DOHH2 (cell line): ENCODE measurements around the gene CCDC91.

Experiments used
- H3F3A ChIP-seq: fragments of 200-600 bp; sonication (generic), shearing (Covaris generic); 2 replicates; pipeline ENCODE4 v1.6.0; 2016; ENCODE audit warnings: antibody characterized with exemption, mild to moderate bottlenecking; ENCODE audit not compliant: control insufficient read depth, insufficient read depth
- H3K27ac ChIP-seq: fragments of 200-600 bp; sonication (generic); 2 replicates; pipeline ENCODE4 v1.5.1; 2014; ENCODE audit warnings: low read depth, mild to moderate bottlenecking, low read length, moderate library complexity
- H3K27me3 ChIP-seq: fragments of 200-600 bp; sonication (generic); 2 replicates; pipeline ENCODE4 v1.6.1; 2014; ENCODE audit warnings: mild to moderate bottlenecking, low read length, mixed read lengths; ENCODE audit not compliant: control insufficient read depth
- H3K36me3 ChIP-seq: fragments of 200-600 bp; sonication (generic); 2 replicates; pipeline ENCODE4 v1.6.1; 2014; ENCODE audit warnings: mild to moderate bottlenecking, low read length, moderate library complexity, mixed read lengths; ENCODE audit not compliant: control insufficient read depth
- H3K4me1 ChIP-seq: fragments of 200-600 bp; sonication (generic); 2 replicates; pipeline ENCODE4 v1.6.1; 2014; ENCODE audit warnings: mild to moderate bottlenecking, low read length, mixed read lengths; ENCODE audit not compliant: control insufficient read depth
- H3K4me2 ChIP-seq: fragments of 200-600 bp; sonication (generic); 2 replicates; pipeline ENCODE4 v1.6.0; 2014; ENCODE audit warnings: mild to moderate bottlenecking, low read length, moderate library complexity
- H3K4me3 ChIP-seq: fragments of 200-600 bp; sonication (generic); 2 replicates; pipeline ENCODE4 v1.5.1; 2014; ENCODE audit warnings: mild to moderate bottlenecking, low read length, mixed read lengths
- H3K79me2 ChIP-seq: fragments of 200-600 bp; sonication (generic); 2 replicates; pipeline ENCODE4 v1.6.1; 2014; ENCODE audit warnings: mild to moderate bottlenecking, low read length, mixed read lengths; ENCODE audit not compliant: control insufficient read depth
- H3K9me2 ChIP-seq: fragments of 200-600 bp; sonication (generic); replicated peaks from 2 replicates; pipeline ENCODE4 v1.6.1; 2014; ENCODE audit warnings: mild to moderate bottlenecking, low read length, mixed read lengths; ENCODE audit not compliant: control insufficient read depth
- H3K9me3 ChIP-seq: fragments of 200-600 bp; sonication (generic); 2 replicates; pipeline ENCODE4 v1.6.1; 2014; ENCODE audit warnings: antibody characterized with exemption, low read length, mixed read lengths; ENCODE audit not compliant: control insufficient read depth, insufficient read depth
- H4K20me1 ChIP-seq: fragments of 200-600 bp; sonication (generic); 2 replicates; pipeline ENCODE4 v1.6.0; 2014; ENCODE audit warnings: low read depth, mild to moderate bottlenecking, antibody characterized with exemption, low read length, moderate library complexity; ENCODE audit not compliant: control insufficient read depth, insufficient read depth
- EZH2phosphoT487 ChIP-seq: fragments of 200-600 bp; sonication (generic); IDR thresholded peaks from 2 replicates; pipeline ENCODE4 v1.6.1; 2017; ENCODE audit warnings: borderline replicate concordance, mild to moderate bottlenecking, antibody characterized with exemption, low read length, moderate library complexity, mixed read lengths
- TF ChIP-seq, protein P1 (sequence below): fragments of 200-600 bp; sonication (generic); IDR thresholded peaks from one replicate; pipeline ENCODE4 v1.5.1; 2014; ENCODE audit warnings: antibody characterized with exemption, mild to moderate bottlenecking, low read depth, low read length; ENCODE audit not compliant: poor library complexity, severe bottlenecking

CCDC91 gene

DNA sequence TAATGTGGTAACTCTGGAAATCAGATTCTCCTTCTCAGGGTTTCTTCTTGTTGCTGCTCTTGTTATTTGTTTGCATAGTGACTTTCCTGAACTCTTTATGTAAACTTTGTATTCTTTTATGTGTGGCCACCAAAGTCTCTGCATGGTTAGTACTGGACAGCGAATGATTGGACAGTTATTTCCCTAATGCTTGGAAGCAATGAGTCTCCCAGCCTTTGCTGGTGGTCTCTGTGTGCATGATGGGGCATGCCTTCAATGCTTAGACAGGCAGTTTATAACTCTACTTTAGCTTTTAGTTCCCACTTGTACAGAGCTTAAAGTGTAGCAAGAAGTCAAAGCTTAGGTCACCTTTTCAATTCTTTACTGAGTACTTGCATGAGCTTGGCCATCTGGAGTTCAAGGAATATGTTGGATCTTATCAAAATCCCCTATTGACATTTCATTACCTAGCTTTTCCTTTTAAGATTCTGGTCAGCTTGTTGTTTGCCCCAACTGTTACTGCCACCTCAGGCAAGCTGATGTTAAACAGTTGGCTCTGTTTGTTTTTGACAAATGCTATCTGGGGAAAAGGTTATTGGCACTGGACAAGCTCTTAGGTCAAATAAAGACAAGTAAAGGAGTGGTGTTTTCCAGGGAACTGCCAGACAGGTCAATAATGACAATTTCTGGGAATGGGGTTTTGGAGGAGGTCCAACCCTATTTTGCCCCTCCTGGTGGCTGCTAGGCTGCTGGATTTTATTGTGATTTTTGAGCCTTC lies 12.3 kb downstream of the CCDC91 start:
- Histone ChIP-seq H3K27me3 (no peaks in the 10 kb centered on the region), H3K79me2 (peaks cover 43% of the 10 kb centered on the region), H3K4me1 (no peaks in the 10 kb centered on the region), H3K9me3 (0 out of 2 replicates have a peak, but pooled peaks cover 3% of the 10 kb centered on the region), H3F3A (no peaks in the 10 kb centered on the region), H3K4me3 (no peak overlapping the region), H3K4me2 (no peak overlapping the region), H4K20me1 (no peaks in the 10 kb centered on the region), H3K9me2 (no peaks in the 10 kb centered on the region), H3K27ac (no peak overlapping the region), H3K36me3 (no peaks in the 10 kb centered on the region)
- TF ChIP-seq EZH2phosphoT487, result no peak
- TF ChIP-seq, protein P1, sequence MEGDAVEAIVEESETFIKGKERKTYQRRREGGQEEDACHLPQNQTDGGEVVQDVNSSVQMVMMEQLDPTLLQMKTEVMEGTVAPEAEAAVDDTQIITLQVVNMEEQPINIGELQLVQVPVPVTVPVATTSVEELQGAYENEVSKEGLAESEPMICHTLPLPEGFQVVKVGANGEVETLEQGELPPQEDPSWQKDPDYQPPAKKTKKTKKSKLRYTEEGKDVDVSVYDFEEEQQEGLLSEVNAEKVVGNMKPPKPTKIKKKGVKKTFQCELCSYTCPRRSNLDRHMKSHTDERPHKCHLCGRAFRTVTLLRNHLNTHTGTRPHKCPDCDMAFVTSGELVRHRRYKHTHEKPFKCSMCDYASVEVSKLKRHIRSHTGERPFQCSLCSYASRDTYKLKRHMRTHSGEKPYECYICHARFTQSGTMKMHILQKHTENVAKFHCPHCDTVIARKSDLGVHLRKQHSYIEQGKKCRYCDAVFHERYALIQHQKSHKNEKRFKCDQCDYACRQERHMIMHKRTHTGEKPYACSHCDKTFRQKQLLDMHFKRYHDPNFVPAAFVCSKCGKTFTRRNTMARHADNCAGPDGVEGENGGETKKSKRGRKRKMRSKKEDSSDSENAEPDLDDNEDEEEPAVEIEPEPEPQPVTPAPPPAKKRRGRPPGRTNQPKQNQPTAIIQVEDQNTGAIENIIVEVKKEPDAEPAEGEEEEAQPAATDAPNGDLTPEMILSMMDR, result no peak

DNA sequence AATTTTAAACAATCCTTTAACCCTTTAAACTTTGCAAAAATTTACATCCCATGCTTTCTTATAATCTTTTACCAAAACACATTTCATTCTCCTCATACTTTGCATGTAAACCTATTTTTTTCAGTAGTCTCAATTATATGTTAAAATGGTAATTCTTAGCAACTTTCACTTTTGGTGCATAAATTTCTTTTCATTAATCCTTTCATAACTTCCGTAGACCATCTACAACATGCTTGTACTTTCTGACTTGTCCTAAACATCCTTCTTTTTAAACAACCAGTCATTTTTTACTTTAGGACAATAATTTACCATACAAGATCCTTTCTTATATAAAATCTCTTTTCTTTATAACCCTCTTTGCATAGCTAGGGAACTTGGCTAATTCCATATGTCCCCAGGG lies 19.5 kb downstream of the CCDC91 start:
- Histone ChIP-seq H3K9me3 (no peaks in the 10 kb centered on the region), H3K4me2 (no peak overlapping the region), H3K4me3 (no peak overlapping the region), H3K4me1 (no peaks in the 10 kb centered on the region), H3K79me2 (peaks cover 16% of the 10 kb centered on the region), H3K36me3 (peaks cover 16% of the 10 kb centered on the region), H4K20me1 (no peaks in the 10 kb centered on the region), H3K27me3 (no peaks in the 10 kb centered on the region), H3F3A (no peaks in the 10 kb centered on the region), H3K27ac (no peak overlapping the region), H3K9me2 (no peaks in the 10 kb centered on the region)
- TF ChIP-seq, protein P1, result no peak

DNA sequence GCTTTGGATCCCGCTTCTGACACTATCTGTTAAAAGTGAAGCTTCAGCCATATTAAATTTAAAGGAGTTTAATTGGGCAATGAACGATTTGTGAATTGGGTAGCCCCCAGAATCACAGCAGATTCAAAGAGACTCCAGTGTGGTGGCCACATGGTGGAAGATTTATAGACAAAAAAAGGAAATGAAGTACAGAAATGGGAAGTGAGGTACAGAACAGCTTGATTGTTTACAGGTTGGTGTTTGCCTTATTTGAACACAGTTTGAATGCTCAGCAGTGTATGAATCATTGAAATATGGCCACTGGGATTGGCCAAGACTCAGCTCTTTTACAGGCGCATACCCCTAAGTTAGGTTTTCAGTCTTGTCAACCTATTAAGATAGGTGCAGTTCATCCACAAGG lies 21.9 kb downstream of the CCDC91 start:
- Histone ChIP-seq H3K4me3 (no peak overlapping the region), H3K9me2 (no peaks in the 10 kb centered on the region), H3K79me2 (peaks cover 7% of the 10 kb centered on the region)

More for the DNA sequence above, 21.9 kb downstream of the CCDC91 start:
- Histone ChIP-seq H4K20me1 (no peaks in the 10 kb centered on the region), H3K27ac (no peak overlapping the region), H3F3A (no peaks in the 10 kb centered on the region), H3K27me3 (no peaks in the 10 kb centered on the region), H3K4me1 (peaks cover under 1% of the 10 kb centered on the region; the same call in 1 of the 2 replicates), H3K9me3 (no peaks in the 10 kb centered on the region), H3K36me3 (peaks cover 16% of the 10 kb centered on the region), H3K4me2 (no peak overlapping the region)
- TF ChIP-seq, protein P1, result no peak
- no peak for TF ChIP-seq EZH2phosphoT487
